SK-N-SH treated with all-trans-retinoic acid at 6 μM for 48 hours (cell line): Measurements from ENCODE around the gene ZNF358.

Experiments
- ISL1 ChIP-seq: fragments of 250-450 bp; sonication (Bioruptor Pico); IDR thresholded peaks from 2 replicates; pipeline ENCODE4 v2.1.2; 2022; ENCODE audit warnings: mild to moderate bottlenecking, moderate library complexity
- TF ChIP-seq, protein P1 (sequence below): fragments of 250-450 bp; sonication (Bioruptor Pico); IDR thresholded peaks from 2 replicates; pipeline ENCODE4 v1.8.0; 2020; ENCODE audit warnings: mild to moderate bottlenecking, moderate library complexity, borderline replicate concordance
- TF ChIP-seq, protein P2 (sequence below): fragments of 250-450 bp; sonication (Bioruptor Pico); IDR thresholded peaks from 2 replicates; pipeline ENCODE4 v1.5.1; 2020; ENCODE audit warnings: low read depth, mild to moderate bottlenecking, moderate library complexity

DNA sequence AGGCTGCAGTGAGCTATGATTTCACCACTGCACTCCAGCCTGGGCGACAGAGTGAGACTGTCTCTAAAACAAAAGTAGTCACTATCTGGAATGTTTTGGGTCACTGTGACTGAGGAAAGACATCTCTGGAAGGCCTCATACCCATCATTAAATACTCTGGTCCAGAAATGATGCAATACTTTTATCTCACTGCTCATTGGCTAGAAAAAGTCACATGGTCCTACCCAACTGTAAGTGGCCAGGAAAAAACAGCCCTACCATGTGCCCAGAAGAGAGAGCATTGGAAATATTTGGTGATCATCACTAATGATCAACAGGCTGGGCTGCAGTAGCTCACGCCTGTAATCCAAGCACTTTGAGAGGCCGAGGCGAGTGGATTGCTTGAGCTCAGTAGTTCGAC is 49.4 kb downstream of the ZNF358 start:
- TF ChIP-seq ISL1 (CRISPR knock-in tag), result no peak
- TF ChIP-seq, protein P1, sequence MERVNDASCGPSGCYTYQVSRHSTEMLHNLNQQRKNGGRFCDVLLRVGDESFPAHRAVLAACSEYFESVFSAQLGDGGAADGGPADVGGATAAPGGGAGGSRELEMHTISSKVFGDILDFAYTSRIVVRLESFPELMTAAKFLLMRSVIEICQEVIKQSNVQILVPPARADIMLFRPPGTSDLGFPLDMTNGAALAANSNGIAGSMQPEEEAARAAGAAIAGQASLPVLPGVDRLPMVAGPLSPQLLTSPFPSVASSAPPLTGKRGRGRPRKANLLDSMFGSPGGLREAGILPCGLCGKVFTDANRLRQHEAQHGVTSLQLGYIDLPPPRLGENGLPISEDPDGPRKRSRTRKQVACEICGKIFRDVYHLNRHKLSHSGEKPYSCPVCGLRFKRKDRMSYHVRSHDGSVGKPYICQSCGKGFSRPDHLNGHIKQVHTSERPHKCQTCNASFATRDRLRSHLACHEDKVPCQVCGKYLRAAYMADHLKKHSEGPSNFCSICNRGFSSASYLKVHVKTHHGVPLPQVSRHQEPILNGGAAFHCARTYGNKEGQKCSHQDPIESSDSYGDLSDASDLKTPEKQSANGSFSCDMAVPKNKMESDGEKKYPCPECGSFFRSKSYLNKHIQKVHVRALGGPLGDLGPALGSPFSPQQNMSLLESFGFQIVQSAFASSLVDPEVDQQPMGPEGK (CRISPR knock-in tag), result no peak
- TF ChIP-seq, protein P2, sequence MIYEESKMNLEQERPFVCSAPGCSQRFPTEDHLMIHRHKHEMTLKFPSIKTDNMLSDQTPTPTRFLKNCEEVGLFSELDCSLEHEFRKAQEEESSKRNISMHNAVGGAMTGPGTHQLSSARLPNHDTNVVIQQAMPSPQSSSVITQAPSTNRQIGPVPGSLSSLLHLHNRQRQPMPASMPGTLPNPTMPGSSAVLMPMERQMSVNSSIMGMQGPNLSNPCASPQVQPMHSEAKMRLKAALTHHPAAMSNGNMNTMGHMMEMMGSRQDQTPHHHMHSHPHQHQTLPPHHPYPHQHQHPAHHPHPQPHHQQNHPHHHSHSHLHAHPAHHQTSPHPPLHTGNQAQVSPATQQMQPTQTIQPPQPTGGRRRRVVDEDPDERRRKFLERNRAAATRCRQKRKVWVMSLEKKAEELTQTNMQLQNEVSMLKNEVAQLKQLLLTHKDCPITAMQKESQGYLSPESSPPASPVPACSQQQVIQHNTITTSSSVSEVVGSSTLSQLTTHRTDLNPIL (CRISPR knock-in tag), result no peak
